Ovary (tissue), 9 donors: ENCODE results near the gene ZNF598. TPM values are rescaled to one million over a fixed set of nuclear protein-coding genes. Genes with fewer than 3 reads are reported as not detected.

Source experiments
- DNase-seq, 5 donors: peaks; one replicate each; pipeline ENCODE4 v3.0.0-alpha.2; 2019 to 2020
- H3K27ac ChIP-seq, 2 donors: fragments of 200-600 bp; one replicate each; pipeline versions ENCODE4 v1.5.1 to v1.8.0; 2019 to 2022
- H3K27me3 ChIP-seq: fragments of 200-600 bp; one replicate; pipeline ENCODE4 v1.8.0; 2022
- H3K36me3 ChIP-seq: fragments of 200-600 bp; sonication (generic); one replicate; pipeline ENCODE4 v1.5.1; 2019
- H3K4me1 ChIP-seq: one replicate; pipeline ENCODE4 v1.8.1; 2013; ENCODE audit warnings: mild to moderate bottlenecking, moderate library complexity; ENCODE audit not compliant: insufficient read depth
- H3K4me3 ChIP-seq: fragments of 200-600 bp; sonication (generic); one replicate; pipeline ENCODE4 v1.5.1; 2017
- H3K9me3 ChIP-seq, 2 donors: fragments of 200-600 bp in 1 of 2; sonication (generic) in 1 of 2; one replicate each; pipeline versions ENCODE4 v1.5.1 to v1.8.1; 2013 to 2019; ENCODE audit warnings: mild to moderate bottlenecking in 1 of 2, moderate library complexity in 1 of 2
- CTCF ChIP-seq, 3 donors: fragments of 450-650 bp in 2 of 3; fragments of 200-600 bp in 1 of 3; IDR thresholded peaks; one replicate each; pipeline versions ENCODE4 v1.5.1 to v1.8.0; 2016 to 2022; ENCODE audit warnings: antibody characterized with exemption in 3 of 3, mild to moderate bottlenecking in 1 of 3
- EP300 ChIP-seq: sonication (generic); formaldehyde crosslinking; IDR thresholded peaks from one replicate; pipeline ENCODE4 v1.6.1; 2017; ENCODE audit warnings: antibody characterized with exemption
- POLR2A ChIP-seq: fragments of 450-650 bp; IDR thresholded peaks from one replicate; pipeline ENCODE4 v1.6.1; 2017; ENCODE audit warnings: antibody characterized with exemption, mild to moderate bottlenecking, moderate library complexity
- WGBS, 3 donors: extraction: QIAGEN DNeasy Blood & Tissue Kit in 1 of 3; methylation state at CpG; one replicate each; pipeline versions ENCODE4 v1.1.5 to v1.1.7; 2013 to 2017; 5-methylcytosine and 5-hydroxymethylcytosine counted together
- intact Hi-C, 4 donors: fragments of 100-400 bp; cut with DNase I; formaldehyde crosslinking; loops; one replicate each; pipeline versions ENCODE4 v1.11.0 to v1.15.1; 2022 to 2023
- polyA plus RNA-seq, 2 donors: library from polyadenylated mRNA; stranded (reverse); fragments of 200-250 nt in 1 of 2; fragments of 350-450 nt in 1 of 2; fragmentation: Illumina TruSeq in 1 of 2; extraction: RNeasy Lipid Tissue Mini Kit (QIAGEN cat#74804) in 1 of 2; gene quantifications; one replicate each; pipeline ENCODE4 v1.2.3, GENCODE V29; 2013 to 2014
- total RNA-seq, 7 donors: library from RNA; depleted of rRNA in 2 of 7; stranded (reverse); fragments of >200 nt in 2 of 7; fragmentation: NEBNext Ultra II Directional in 3 of 7; extraction: Animal tissue kit (Norgen Biotek cat#: 25700) in 3 of 7; gene quantifications; one replicate each; pipeline versions ENCODE4 v1.1.0 to v1.2.4, GENCODE V29; 2016 to 2023
- donor health status: DM: no; HTN: no; CAD: no; lungs with moderate emphysema.
- donor health status: DM: no; HTN: no; CAD: no.
- donor health status: Bipolar disorder and iron deficiency.
- donor health status: DM: yes; HTN: yes; CAD: no.
- donor health status: DM: no; HTN: no; CAD: no.
- donor health status: DM: yes; HTN: yes; CAD: no.

The ZNF598 gene
- total and polyA plus RNA-seq, 9 donors = 0.95 to 44.5 (median 30.3) TPM

GRCh38 chr16:2026461-2027023 lies 16.9 kb upstream of the ZNF598 start, which contains the start of gene NHERF2:
Gene NHERF2 (plus strand): TSS chr16:2026902. CDS start chr16:2027006, 104 bp downstream.
- no peaks in the 10 kb centered on the region for H3K9me3 ChIP-seq
- 6 to 28% (median 10%) methylated on average over 14 to 53 of the region's 59 CpGs for WGBS, 3 donors
- peak in 2 of 5 donors; percentile 54 to 61 for DNase-seq
- intact Hi-C loops = loop anchor here in 1 of 4 donors (5.0 kb wide), 1 partner anchor 126 kb away; no protein-coding TSS in a partner anchor
- TF ChIP-seq CTCF (IDR thresholded peaks at IDR 0.05) = no peak
- TF ChIP-seq EP300 = no peak
- H3K36me3 ChIP-seq = no peaks in the 10 kb centered on the region
- peak within 1 kb of the TSS; percentile 52 for H3K4me3 ChIP-seq
- H3K4me1 ChIP-seq = peaks cover 18% of the 10 kb centered on the region
- no peaks in the 10 kb centered on the region for H3K27me3 ChIP-seq
- peak within 1 kb of the TSS; percentile 26 to 61 for H3K27ac ChIP-seq

- Histone ChIP-seq H3K9me3 (no peaks in the 10 kb centered on the region), H3K36me3 (no peaks in the 10 kb centered on the region), H3K4me3 (no peak overlapping the region), H3K27ac (no peak overlapping the region), H3K27me3 (no peaks in the 10 kb centered on the region), H3K4me1 (peaks cover 18% of the 10 kb centered on the region)
- no peak for DNase-seq
- 77 to 84% (median 81%) methylated on average over 16 of the region's 16 CpGs for WGBS, 3 donors
- no peak for TF ChIP-seq POLR2A
- TF ChIP-seq EP300 = no peak
- no peak for TF ChIP-seq CTCF (IDR thresholded peaks at IDR 0.05)
- intact Hi-C loops = loop anchor here in 1 of 4 donors (5.0 kb wide), 1 partner anchor 126 kb away; no protein-coding TSS in a partner anchor
Measured at GRCh38 chr16:2025878-2026460, 16.3 kb upstream of the ZNF598 start.

- intact Hi-C loops = loop anchor here in 1 of 4 donors (5.0 kb wide), 1 partner anchor 127 kb away; no protein-coding TSS in a partner anchor
- H3K4me1 ChIP-seq = peaks cover 19% of the 10 kb centered on the region
- H3K27me3 ChIP-seq = no peaks in the 10 kb centered on the region
- no peaks in the 10 kb centered on the region for H3K36me3 ChIP-seq
- no peak for TF ChIP-seq EP300
- no peak for TF ChIP-seq CTCF (IDR thresholded peaks at IDR 0.05)
- TF ChIP-seq POLR2A = no peak
- WGBS, 3 donors = 90 to 96% (median 93%) methylated on average over 14 of the region's 14 CpGs
- H3K4me3 ChIP-seq = no peak overlapping the region
- no peak overlapping the region for H3K27ac ChIP-seq
- no peak for DNase-seq
- H3K9me3 ChIP-seq = no peaks in the 10 kb centered on the region
Measured at GRCh38 chr16:2025251-2025650, 15.6 kb upstream of the ZNF598 start.

DNA sequence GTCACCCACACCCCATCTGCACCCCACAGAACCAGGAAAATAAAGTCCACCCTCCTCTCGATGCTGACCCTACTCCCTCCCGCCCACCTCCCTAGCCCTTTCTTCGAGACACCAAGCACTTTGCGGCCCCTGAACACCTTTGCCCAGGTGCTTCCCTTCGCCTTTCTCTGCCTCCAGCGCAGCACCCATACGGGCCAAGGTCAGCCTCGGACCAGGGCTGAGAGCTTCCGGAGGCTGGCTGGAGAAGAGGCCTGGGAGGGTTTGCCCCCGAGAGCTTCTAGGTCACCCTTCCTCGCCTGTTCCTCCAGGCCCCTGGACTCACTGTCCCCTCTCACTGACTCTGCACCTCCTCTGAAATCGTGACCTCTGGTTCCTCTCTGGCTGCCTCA lies 14.4 kb upstream of the ZNF598 start:
- H3K4me3 ChIP-seq = no peak overlapping the region
- H3K9me3 ChIP-seq = no peaks in the 10 kb centered on the region
- WGBS, 3 donors = 84 to 92% (median 89%) methylated on average over 12 of the region's 12 CpGs
- H3K27ac ChIP-seq = no peak overlapping the region
- peaks cover 21% of the 10 kb centered on the region for H3K4me1 ChIP-seq
- H3K27me3 ChIP-seq = no peaks in the 10 kb centered on the region
- TF ChIP-seq POLR2A = no peak
- no peak for TF ChIP-seq EP300
- intact Hi-C loops = loop anchor here in 1 of 4 donors (5.0 kb wide), 1 partner anchor 118 kb away; no protein-coding TSS in a partner anchor
- no peaks in the 10 kb centered on the region for H3K36me3 ChIP-seq
- no peak for DNase-seq
